Endodermal cell (in vitro differentiated cells): ENCODE measurements around the gene DLK1. TPM values are rescaled to one million over a fixed set of nuclear protein-coding genes. Genes with fewer than 3 reads are reported as not detected.
A peak's percentile ranks its signal among the peaks of the same experiment; 100 is the strongest.

Source experiments
- DNase-seq: peaks from one replicate; pipeline ENCODE4 v3.0.0-alpha.2; 2017
- H3K27ac ChIP-seq: 2 replicates; pipeline ENCODE4 v1.5.1; 2013; ENCODE audit warnings: mild to moderate bottlenecking, low read depth, low read length, moderate library complexity
- H3K27me3 ChIP-seq: 2 replicates; pipeline ENCODE4 v1.6.1; 2013; ENCODE audit warnings: mild to moderate bottlenecking, low read length, moderate library complexity; ENCODE audit not compliant: insufficient read depth, control insufficient read depth, poor library complexity, severe bottlenecking
- H3K36me3 ChIP-seq: 2 replicates; pipeline ENCODE4 v1.7.0; 2013; ENCODE audit warnings: mild to moderate bottlenecking, low read length, moderate library complexity; ENCODE audit not compliant: control insufficient read depth, insufficient read depth
- H3K4me1 ChIP-seq: one replicate; pipeline ENCODE4 v1.7.0; 2013; ENCODE audit warnings: low read length; ENCODE audit not compliant: control insufficient read depth, insufficient read depth
- H3K4me3 ChIP-seq: 2 replicates; pipeline ENCODE4 v1.5.1; 2013; ENCODE audit warnings: mild to moderate bottlenecking, low read length, moderate library complexity
- H3K9ac ChIP-seq: 2 replicates; pipeline ENCODE4 v1.6.1; 2013; ENCODE audit warnings: mild to moderate bottlenecking, low read length, moderate library complexity; ENCODE audit not compliant: poor library complexity, severe bottlenecking; ENCODE audit errors: extremely low read depth
- H3K9me3 ChIP-seq: 2 replicates; pipeline ENCODE4 v1.6.1; 2013; ENCODE audit warnings: mild to moderate bottlenecking, low read length, moderate library complexity; ENCODE audit not compliant: control insufficient read depth
- H3K27ac Mint-ChIP-seq: 2 replicates; pipeline ENCODE4 v1.8.0; 2020; ENCODE audit warnings: mixed read lengths
- H3K27me3 Mint-ChIP-seq: 2 replicates; pipeline ENCODE4 v1.8.0; 2021; ENCODE audit warnings: mild to moderate bottlenecking, mixed read lengths; ENCODE audit not compliant: insufficient read depth
- H3K36me3 Mint-ChIP-seq: 2 replicates; pipeline ENCODE4 v1.8.0; 2020; ENCODE audit warnings: low read depth, mixed read lengths
- H3K4me1 Mint-ChIP-seq: 2 replicates; pipeline ENCODE4 v1.8.0; 2020; ENCODE audit warnings: mixed read lengths
- H3K4me3 Mint-ChIP-seq: 2 replicates; pipeline ENCODE4 v1.8.0; 2020; ENCODE audit warnings: mild to moderate bottlenecking, moderate library complexity, mixed read lengths
- H3K9me3 Mint-ChIP-seq: 2 replicates; pipeline ENCODE4 v1.8.0; 2020; ENCODE audit warnings: mild to moderate bottlenecking, mixed read lengths
- CTCF ChIP-seq: fragments of 200-600 bp; sonication (generic); conservative IDR thresholded peaks from 2 replicates; pipeline ENCODE4 v1.5.0; 2021; ENCODE audit warnings: antibody characterized with exemption, mild to moderate bottlenecking
- WGBS, 2 experiments: methylation state at CpG; one replicate each; pipeline versions ENCODE4 v1.1.5 to v1.1.7; 2013; ENCODE audit warnings: missing lambda C conversion rate in 2 of 2, mixed read lengths in 1 of 2; ENCODE audit not compliant: insufficient coverage in 1 of 2, insufficient read length in 1 of 2; 5-methylcytosine and 5-hydroxymethylcytosine counted together
- total RNA-seq, 2 donors: library from RNA; stranded (reverse); fragmentation: NEBNext Ultra II Directional in 1 of 2; extraction: Animal tissue kit (Norgen Biotek cat#: 25700) in 1 of 2; gene quantifications; 2 replicates in 1 of 2; 3 replicates in 1 of 2; pipeline ENCODE4 v1.2.1, GENCODE V29; 2021

DLK1 gene
- total RNA-seq, 2 donors from 2014 or later = 78.3 to 117 TPM

GRCh38 chr14:100692256-100692655 lies 34.4 kb upstream of the DLK1 start:
- Histone ChIP-seq H3K9ac (no peak overlapping the region), H3K4me1 (peaks cover 3% of the 10 kb centered on the region), H3K9me3 (no peaks in the 10 kb centered on the region), H3K27ac (no peak overlapping the region), H3K36me3 (no peaks in the 10 kb centered on the region), H3K27me3 (no peaks in the 10 kb centered on the region), H3K4me3 (no peak overlapping the region)
- Mint-ChIP-seq H3K4me1 (peaks cover 30% of the 10 kb centered on the region), H3K36me3 (no peaks in the 10 kb centered on the region), H3K9me3 (no peaks in the 10 kb centered on the region), H3K27me3 (peaks cover 4% of the 10 kb centered on the region), H3K4me3 (no peak overlapping the region), H3K27ac (no peak overlapping the region)
- WGBS, 2 experiments = 91 to 97% methylated on average over 5 to 6 of the region's 6 CpGs
- DNase-seq = no peak
- TF ChIP-seq CTCF = no peak

GRCh38 chr14:100692859-100693558 lies 33.7 kb upstream of the DLK1 start:
- Histone ChIP-seq H3K9me3 (no peaks in the 10 kb centered on the region), H3K9ac (no peak overlapping the region), H3K4me1 (peaks cover 3% of the 10 kb centered on the region), H3K4me3 (no peak overlapping the region), H3K27ac (no peak overlapping the region), H3K36me3 (no peaks in the 10 kb centered on the region), H3K27me3 (no peaks in the 10 kb centered on the region)
- 80 to 82% methylated on average over 16 to 27 of the region's 27 CpGs for WGBS, 2 experiments
- Mint-ChIP-seq H3K4me1 (peaks cover 31% of the 10 kb centered on the region), H3K4me3 (no peak overlapping the region), H3K36me3 (no peaks in the 10 kb centered on the region), H3K27ac (peak overlapping the region; percentile 11), H3K27me3 (peaks cover 4% of the 10 kb centered on the region), H3K9me3 (no peaks in the 10 kb centered on the region)
- DNase-seq = peak; percentile 65
- TF ChIP-seq CTCF = no peak

- peaks cover 39% of the 10 kb centered on the region for H3K4me1 Mint-ChIP-seq
- DNase-seq = no peak
- H3K9me3 Mint-ChIP-seq = no peaks in the 10 kb centered on the region
- Histone ChIP-seq H3K4me1 (peaks cover 11% of the 10 kb centered on the region), H3K4me3 (no peak overlapping the region), H3K27me3 (no peaks in the 10 kb centered on the region), H3K36me3 (no peaks in the 10 kb centered on the region), H3K27ac (no peak overlapping the region), H3K9ac (no peak overlapping the region), H3K9me3 (no peaks in the 10 kb centered on the region)
- H3K4me3 Mint-ChIP-seq = no peak overlapping the region
- H3K27ac Mint-ChIP-seq = no peak overlapping the region
- 86 to 92% methylated on average over 6 to 23 of the region's 23 CpGs for WGBS, 2 experiments
- TF ChIP-seq CTCF = no peak
- H3K27me3 Mint-ChIP-seq = peaks cover 4% of the 10 kb centered on the region
- no peaks in the 10 kb centered on the region for H3K36me3 Mint-ChIP-seq
Measured at GRCh38 chr14:100693877-100694578, 32.7 kb upstream of the DLK1 start.
